ENCODE measurements around the gene SPOCK1. TPM values are rescaled to one million over a fixed set of nuclear protein-coding genes. Genes with fewer than 3 reads are reported as not detected.

Gene SPOCK1
- total and polyA plus RNA-seq, 10 donors: 0.50 to 17.0 (median 6.6) TPM

DNA sequence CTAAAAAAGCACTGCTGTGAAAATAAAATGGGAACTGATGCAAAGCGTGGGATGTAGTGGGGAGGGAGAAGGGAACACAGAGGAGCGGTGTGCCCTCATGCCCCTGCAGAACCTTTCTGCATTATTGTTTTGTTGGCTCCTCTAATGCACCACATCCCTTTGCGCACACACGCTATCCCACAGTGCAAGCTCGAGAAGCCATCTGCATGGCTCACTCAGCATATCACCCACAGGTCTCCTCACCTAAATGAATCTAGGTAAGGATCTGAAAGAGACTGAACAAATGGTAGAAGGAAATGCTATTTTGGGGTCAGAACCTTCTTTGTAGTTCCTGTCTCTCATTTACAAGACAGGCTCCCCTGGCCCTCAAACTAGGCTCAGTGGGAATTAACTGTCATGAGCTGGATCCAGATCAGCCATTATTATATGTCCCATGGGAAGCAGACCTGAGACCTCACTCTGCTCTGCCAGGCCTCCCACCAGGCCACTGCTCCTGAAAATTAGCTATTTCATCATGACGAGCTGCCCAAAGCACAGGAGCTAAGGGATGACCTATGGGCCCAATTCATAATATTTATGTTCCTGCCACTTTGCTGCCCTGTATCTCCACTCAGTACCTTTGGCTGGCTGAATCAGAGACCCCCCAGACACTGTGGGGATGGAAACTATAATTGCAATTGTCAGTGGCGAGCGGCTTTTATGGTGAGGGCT is 169.4 kb downstream of the SPOCK1 start:
- Histone ChIP-seq H3K4me3 (no peak overlapping the region), H3K27me3 (replicated peaks in 1 of 7) (no peaks in the 10 kb centered on the region), H3K36me3 (no peaks in the 10 kb centered on the region), H3K4me1 (no peaks in the 10 kb centered on the region), H3K27ac (no peak overlapping the region), H3K9me3 (no peaks in the 10 kb centered on the region)
- TF ChIP-seq, protein P1, sequence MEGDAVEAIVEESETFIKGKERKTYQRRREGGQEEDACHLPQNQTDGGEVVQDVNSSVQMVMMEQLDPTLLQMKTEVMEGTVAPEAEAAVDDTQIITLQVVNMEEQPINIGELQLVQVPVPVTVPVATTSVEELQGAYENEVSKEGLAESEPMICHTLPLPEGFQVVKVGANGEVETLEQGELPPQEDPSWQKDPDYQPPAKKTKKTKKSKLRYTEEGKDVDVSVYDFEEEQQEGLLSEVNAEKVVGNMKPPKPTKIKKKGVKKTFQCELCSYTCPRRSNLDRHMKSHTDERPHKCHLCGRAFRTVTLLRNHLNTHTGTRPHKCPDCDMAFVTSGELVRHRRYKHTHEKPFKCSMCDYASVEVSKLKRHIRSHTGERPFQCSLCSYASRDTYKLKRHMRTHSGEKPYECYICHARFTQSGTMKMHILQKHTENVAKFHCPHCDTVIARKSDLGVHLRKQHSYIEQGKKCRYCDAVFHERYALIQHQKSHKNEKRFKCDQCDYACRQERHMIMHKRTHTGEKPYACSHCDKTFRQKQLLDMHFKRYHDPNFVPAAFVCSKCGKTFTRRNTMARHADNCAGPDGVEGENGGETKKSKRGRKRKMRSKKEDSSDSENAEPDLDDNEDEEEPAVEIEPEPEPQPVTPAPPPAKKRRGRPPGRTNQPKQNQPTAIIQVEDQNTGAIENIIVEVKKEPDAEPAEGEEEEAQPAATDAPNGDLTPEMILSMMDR (IDR thresholded peaks at IDR 0.05 in 8 of 11, conservative IDR thresholded peaks at IDR 0.05 in 3 of 11): no peak
- TF ChIP-seq POLR2AphosphoS5 (IDR thresholded peaks at IDR 0.05) (no peak), POLR2A (IDR thresholded peaks at IDR 0.05) (no peak)
- WGBS, 5 donors: 86 to 96% (median 90%) methylated on average over 8 of the region's 8 CpGs
- intact Hi-C loops (cut with DNase I; ENCODE audit: low total_unique reads): no loop called here
- DNase-seq: no peak

DNA sequence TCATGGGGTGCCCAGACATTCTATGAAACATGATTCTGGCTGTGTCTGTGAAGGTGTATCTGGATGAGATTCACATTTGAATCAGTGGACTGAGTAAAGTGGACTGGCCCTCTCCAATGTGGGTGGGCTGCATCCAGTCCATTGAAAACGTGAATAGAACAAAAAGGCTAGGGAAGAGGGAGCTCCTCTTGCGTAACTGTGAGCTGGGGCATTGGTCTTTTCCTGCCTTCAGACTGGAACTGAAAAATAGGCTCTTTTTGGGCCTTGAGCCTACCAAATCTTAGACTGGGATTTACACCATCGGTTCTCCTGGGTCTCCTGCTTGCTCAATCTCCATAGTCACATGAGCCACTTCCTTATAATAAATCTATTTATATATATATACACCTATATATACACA is 170.1 kb downstream of the SPOCK1 start:
- DNase-seq: no peak
- 71 to 80% (median 73%) methylated on average over 3 of the region's 3 CpGs for WGBS, 5 donors
- intact Hi-C loops (cut with DNase I; ENCODE audit: low total_unique reads): no loop called here

DNA sequence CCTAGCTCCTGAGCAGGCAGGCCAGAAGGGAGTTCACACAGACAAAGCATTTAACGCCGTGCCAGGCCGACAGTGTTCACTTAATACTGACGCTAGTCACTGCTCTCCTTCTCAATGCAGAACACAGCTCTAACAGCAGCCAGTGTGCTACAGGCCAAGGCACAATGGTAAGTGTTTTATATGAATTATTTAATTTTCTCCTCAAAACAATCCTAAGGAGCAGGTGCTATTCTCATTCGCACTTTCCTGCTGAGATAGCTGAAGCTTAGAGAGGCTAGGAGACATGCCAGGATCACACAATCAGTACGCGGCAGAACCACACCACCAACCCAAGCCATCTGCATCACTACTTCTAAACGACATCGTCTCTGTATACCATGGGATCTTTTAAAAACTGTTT is 170.7 kb downstream of the SPOCK1 start:
- no peaks in the 10 kb centered on the region for H3K4me1 ChIP-seq
- no peaks in the 10 kb centered on the region for H3K27me3 ChIP-seq (replicated peaks in 1 of 7)
- intact Hi-C loops (cut with DNase I; ENCODE audit: low total_unique reads): no loop called here
- H3K4me3 ChIP-seq: no peak overlapping the region
- no peaks in the 10 kb centered on the region for H3K9me3 ChIP-seq
- no peak for DNase-seq
- TF ChIP-seq, protein P1 (IDR thresholded peaks at IDR 0.05 in 8 of 11, conservative IDR thresholded peaks at IDR 0.05 in 3 of 11): no peak
- TF ChIP-seq POLR2AphosphoS5 (IDR thresholded peaks at IDR 0.05): no peak
- TF ChIP-seq POLR2A (IDR thresholded peaks at IDR 0.05): no peak
- no peaks in the 10 kb centered on the region for H3K36me3 ChIP-seq
- WGBS, 5 donors: 90 to 96% (median 95%) methylated on average over 9 of the region's 9 CpGs
- no peak overlapping the region for H3K27ac ChIP-seq

More for the DNA sequence above, 170.1 kb downstream of the SPOCK1 start:
- Histone ChIP-seq H3K27ac (no peak overlapping the region), H3K36me3 (no peaks in the 10 kb centered on the region), H3K9me3 (no peaks in the 10 kb centered on the region), H3K4me3 (no peak overlapping the region), H3K4me1 (no peaks in the 10 kb centered on the region), H3K27me3 (replicated peaks in 1 of 7) (no peaks in the 10 kb centered on the region)
- no peak for TF ChIP-seq POLR2A (IDR thresholded peaks at IDR 0.05)
- TF ChIP-seq, protein P1 (IDR thresholded peaks at IDR 0.05 in 8 of 11, conservative IDR thresholded peaks at IDR 0.05 in 3 of 11): no peak

DNA sequence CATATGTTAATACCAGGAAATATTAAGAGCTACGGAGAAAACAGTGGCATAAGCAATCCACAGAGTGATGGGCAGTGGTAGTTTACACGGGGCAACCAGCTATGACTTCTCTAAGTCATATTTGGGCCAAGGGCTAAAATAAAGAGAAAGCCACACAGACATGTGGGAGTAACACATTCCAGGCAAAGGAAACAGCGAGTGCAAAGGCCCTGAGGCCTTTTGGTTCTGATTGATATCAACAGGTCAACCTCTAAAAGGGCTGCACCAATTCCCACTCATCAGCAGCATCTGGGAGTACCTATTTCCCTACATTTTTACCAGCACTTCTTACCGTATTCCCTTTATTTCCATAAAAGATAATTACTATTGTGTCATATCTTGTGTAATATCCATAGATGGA is 173.4 kb downstream of the SPOCK1 start:
- Histone ChIP-seq H3K9me3 (peaks cover 0 to 3% (median 0%) of the 10 kb centered on the region in 8 donors), H3K4me1 (no peaks in the 10 kb centered on the region), H3K27me3 (replicated peaks in 1 of 7) (no peaks in the 10 kb centered on the region), H3K27ac (no peak overlapping the region), H3K4me3 (no peak overlapping the region), H3K36me3 (no peaks in the 10 kb centered on the region)
- DNase-seq: no peak
- 75 to 85% (median 78%) methylated on average over 4 of the region's 4 CpGs for whole genome bisulfite sequencing, 5 donors
- intact Hi-C loops (cut with DNase I; ENCODE audit: low total_unique reads): no loop called here
- TF ChIP-seq, protein P1 (IDR thresholded peaks at IDR 0.05 in 8 of 11, conservative IDR thresholded peaks at IDR 0.05 in 3 of 11): no peak
